Smooth muscle cell (in vitro differentiated cells): ENCODE measurements around the gene TAS1R1. TPM values are rescaled to one million over a fixed set of nuclear protein-coding genes. Genes with fewer than 3 reads are reported as not detected.

Source experiments
- DNase-seq: peaks from one replicate; lab custom pipeline; 2025; ENCODE audit not compliant: unreplicated experiment; lab: John Stamatoyannopoulos, UW
- H2AFZ ChIP-seq: fragments of 200-600 bp; sonication (generic); 2 replicates; pipeline ENCODE4 v1.6.0; 2016; ENCODE audit warnings: antibody characterized with exemption, low read depth, mild to moderate bottlenecking
- H3F3A ChIP-seq: fragments of 200-600 bp; sonication (generic); 2 replicates; pipeline ENCODE4 v1.6.0; 2017; ENCODE audit warnings: antibody characterized with exemption, low read depth
- H3K27ac ChIP-seq: fragments of 200-600 bp; sonication (generic); 2 replicates; pipeline ENCODE4 v1.5.1; 2016; ENCODE audit warnings: low read depth, mild to moderate bottlenecking
- H3K27me3 ChIP-seq: fragments of 200-600 bp; sonication (generic); 2 replicates; pipeline ENCODE4 v1.6.1; 2016; ENCODE audit warnings: low read depth, mild to moderate bottlenecking
- H3K36me3 ChIP-seq: fragments of 200-600 bp; sonication (generic); 2 replicates; pipeline ENCODE4 v1.5.1; 2016; ENCODE audit warnings: low read depth
- H3K4me1 ChIP-seq: fragments of 200-600 bp; sonication (generic); 2 replicates; pipeline ENCODE4 v1.5.1; 2016; ENCODE audit warnings: low read depth
- H3K4me2 ChIP-seq: fragments of 200-600 bp; sonication (generic); 2 replicates; pipeline ENCODE4 v1.6.0; 2016; ENCODE audit warnings: mild to moderate bottlenecking
- H3K4me3 ChIP-seq: fragments of 200-600 bp; sonication (generic); 2 replicates; pipeline ENCODE4 v1.5.1; 2016; ENCODE audit warnings: mild to moderate bottlenecking
- H3K79me2 ChIP-seq: fragments of 200-600 bp; sonication (generic); 2 replicates; pipeline ENCODE4 v1.6.0; 2016; ENCODE audit warnings: low read depth, mild to moderate bottlenecking
- H3K9ac ChIP-seq: fragments of 200-600 bp; sonication (generic); 2 replicates; pipeline ENCODE4 v1.6.0; 2016; ENCODE audit warnings: low read depth
- H3K9me3 ChIP-seq: fragments of 200-600 bp; sonication (generic); replicated peaks from 2 replicates; pipeline ENCODE4 v1.5.1; 2016; ENCODE audit warnings: low read depth
- H4K20me1 ChIP-seq: fragments of 200-600 bp; sonication (generic); 2 replicates; pipeline ENCODE4 v1.6.0; 2016; ENCODE audit warnings: low read depth
- WGBS: methylation state at CpG from one replicate; pipeline ENCODE4 v1.1.7; 2016; ENCODE audit warnings: low lambda C conversion rate; 5-methylcytosine and 5-hydroxymethylcytosine counted together
- polyA plus RNA-seq: library from polyadenylated mRNA; unstranded; fragments of >200 nt; fragmentation: Nextera tagmentation; extraction: Ambion mirVana; gene quantifications from 2 replicates; pipeline ENCODE4 v1.2.1, GENCODE V29; 2016
- total RNA-seq: library from RNA; depleted of rRNA; stranded (reverse); fragments of >200 nt; gene quantifications from 2 replicates; pipeline ENCODE4 v1.2.3, GENCODE V29; 2014
- TF ChIP-seq, protein P1 (sequence below): fragments of 200-600 bp; sonication (generic); IDR thresholded peaks from 2 replicates; pipeline ENCODE4 v1.5.1; 2017; ENCODE audit warnings: borderline replicate concordance, mild to moderate bottlenecking, antibody characterized with exemption; ENCODE audit not compliant: insufficient read depth, poor library complexity, severe bottlenecking

Gene TAS1R1
- total and polyA plus RNA-seq, 2 experiments from 2014 or later = 0.27 TPM; not detected in 1

GRCh38 chr1:6530504-6531160 is 24.5 kb upstream of the TAS1R1 start:
- H3K27ac ChIP-seq = no peak overlapping the region
- no peak overlapping the region for H3K4me3 ChIP-seq
- H3F3A ChIP-seq = no peaks in the 10 kb centered on the region
- no peak overlapping the region for H3K4me2 ChIP-seq
- TF ChIP-seq, protein P1, sequence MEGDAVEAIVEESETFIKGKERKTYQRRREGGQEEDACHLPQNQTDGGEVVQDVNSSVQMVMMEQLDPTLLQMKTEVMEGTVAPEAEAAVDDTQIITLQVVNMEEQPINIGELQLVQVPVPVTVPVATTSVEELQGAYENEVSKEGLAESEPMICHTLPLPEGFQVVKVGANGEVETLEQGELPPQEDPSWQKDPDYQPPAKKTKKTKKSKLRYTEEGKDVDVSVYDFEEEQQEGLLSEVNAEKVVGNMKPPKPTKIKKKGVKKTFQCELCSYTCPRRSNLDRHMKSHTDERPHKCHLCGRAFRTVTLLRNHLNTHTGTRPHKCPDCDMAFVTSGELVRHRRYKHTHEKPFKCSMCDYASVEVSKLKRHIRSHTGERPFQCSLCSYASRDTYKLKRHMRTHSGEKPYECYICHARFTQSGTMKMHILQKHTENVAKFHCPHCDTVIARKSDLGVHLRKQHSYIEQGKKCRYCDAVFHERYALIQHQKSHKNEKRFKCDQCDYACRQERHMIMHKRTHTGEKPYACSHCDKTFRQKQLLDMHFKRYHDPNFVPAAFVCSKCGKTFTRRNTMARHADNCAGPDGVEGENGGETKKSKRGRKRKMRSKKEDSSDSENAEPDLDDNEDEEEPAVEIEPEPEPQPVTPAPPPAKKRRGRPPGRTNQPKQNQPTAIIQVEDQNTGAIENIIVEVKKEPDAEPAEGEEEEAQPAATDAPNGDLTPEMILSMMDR = no peak
- H4K20me1 ChIP-seq = no peaks in the 10 kb centered on the region
- no peaks in the 10 kb centered on the region for H3K27me3 ChIP-seq
- H2AFZ ChIP-seq = no peak overlapping the region
- no peaks in the 10 kb centered on the region for H3K4me1 ChIP-seq
- no peak for DNase-seq
- H3K36me3 ChIP-seq = peaks cover 10% of the 10 kb centered on the region
- H3K79me2 ChIP-seq = no peaks in the 10 kb centered on the region
- 96% methylated on average over 13 of the region's 13 CpGs for WGBS
- H3K9ac ChIP-seq = no peak overlapping the region
- H3K9me3 ChIP-seq = no peaks in the 10 kb centered on the region

DNA sequence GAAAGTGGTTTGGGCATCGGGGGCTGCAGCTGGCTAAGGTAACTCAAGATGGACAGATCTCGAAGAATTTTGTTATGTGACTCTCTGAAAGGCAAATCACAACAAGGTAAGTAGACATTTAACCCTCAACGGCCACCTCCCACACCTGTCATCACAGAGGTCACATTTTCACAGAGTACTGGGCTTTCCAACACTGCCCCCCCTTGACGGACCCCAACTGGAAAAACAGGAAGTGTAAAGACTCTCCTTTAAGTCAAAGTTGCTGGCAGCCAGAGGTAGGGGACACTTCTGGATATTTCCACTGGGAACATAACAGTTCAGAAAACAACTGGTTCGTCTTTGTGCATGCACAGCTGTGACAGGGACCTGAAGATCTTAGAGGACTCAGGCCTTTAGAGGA is 23.1 kb upstream of the TAS1R1 start:
- Histone ChIP-seq H3K9ac (no peak overlapping the region), H3K4me3 (no peak overlapping the region), H4K20me1 (no peaks in the 10 kb centered on the region), H3K9me3 (no peaks in the 10 kb centered on the region), H3K27me3 (no peaks in the 10 kb centered on the region), H3K79me2 (no peaks in the 10 kb centered on the region), H2AFZ (no peak overlapping the region), H3K27ac (no peak overlapping the region), H3F3A (no peaks in the 10 kb centered on the region), H3K4me1 (no peaks in the 10 kb centered on the region), H3K36me3 (peaks cover 10% of the 10 kb centered on the region), H3K4me2 (no peak overlapping the region)
- no peak for DNase-seq
- WGBS = 95% methylated on average over 5 of the region's 5 CpGs
- TF ChIP-seq, protein P1 = no peak

DNA sequence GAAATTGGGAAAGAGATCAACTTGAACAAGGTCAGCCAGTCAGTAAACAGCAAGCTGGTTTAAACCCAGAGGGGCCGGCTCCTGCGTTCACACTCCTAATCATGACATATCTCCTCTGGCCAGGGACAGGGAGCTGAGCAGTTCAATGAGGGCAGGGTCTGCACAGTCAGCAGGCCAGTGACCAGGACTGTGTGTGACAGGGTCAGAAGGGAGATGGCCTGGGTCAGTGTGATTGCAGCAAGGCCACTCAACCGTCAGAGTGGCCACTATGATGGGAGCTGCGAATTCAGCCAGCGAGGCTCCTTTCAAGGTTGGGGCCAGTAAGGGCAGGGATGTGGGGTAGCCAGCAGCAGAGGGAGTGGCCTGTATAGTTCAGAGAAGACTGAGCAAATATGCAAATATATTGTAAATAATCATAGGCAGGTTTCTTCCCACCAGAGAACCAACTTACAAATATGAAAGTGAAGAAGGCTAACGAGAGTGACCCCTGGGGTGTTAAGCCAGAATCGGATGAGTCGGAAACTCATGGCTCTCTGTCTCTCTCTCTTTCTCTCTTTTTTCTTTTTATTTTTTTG is 20.8 kb upstream of the TAS1R1 start:
- no peak overlapping the region for H3K27ac ChIP-seq
- H4K20me1 ChIP-seq = no peaks in the 10 kb centered on the region
- TF ChIP-seq, protein P1 = no peak
- no peaks in the 10 kb centered on the region for H3K9me3 ChIP-seq
- H3F3A ChIP-seq = no peaks in the 10 kb centered on the region
- H3K27me3 ChIP-seq = no peaks in the 10 kb centered on the region
- H3K36me3 ChIP-seq = peaks cover 10% of the 10 kb centered on the region
- no peak overlapping the region for H3K9ac ChIP-seq
- WGBS = 95% methylated on average over 8 of the region's 8 CpGs
- no peaks in the 10 kb centered on the region for H3K4me1 ChIP-seq
- no peak for DNase-seq
- no peak overlapping the region for H3K4me3 ChIP-seq
- no peaks in the 10 kb centered on the region for H3K79me2 ChIP-seq
- H3K4me2 ChIP-seq = no peak overlapping the region
- H2AFZ ChIP-seq = no peak overlapping the region

- WGBS = over 99% methylated on average over 4 of the region's 4 CpGs
- H4K20me1 ChIP-seq = no peaks in the 10 kb centered on the region
- no peak overlapping the region for H3K4me3 ChIP-seq
- no peak for DNase-seq
- H3K9ac ChIP-seq = no peak overlapping the region
- no peaks in the 10 kb centered on the region for H3K9me3 ChIP-seq
- TF ChIP-seq, protein P1 = no peak
- no peaks in the 10 kb centered on the region for H3K4me1 ChIP-seq
- H3K27me3 ChIP-seq = no peaks in the 10 kb centered on the region
- H3K4me2 ChIP-seq = no peak overlapping the region
- H3F3A ChIP-seq = no peaks in the 10 kb centered on the region
- H3K36me3 ChIP-seq = peaks cover 10% of the 10 kb centered on the region
- no peaks in the 10 kb centered on the region for H3K79me2 ChIP-seq
- no peak overlapping the region for H3K27ac ChIP-seq
- no peak overlapping the region for H2AFZ ChIP-seq
These were observed 19.9 kb upstream of the TAS1R1 start for GRCh38 chr1:6535214-6535613.
